HL-60/S4 treated with retinoic acid at 250 ng/mL for 4 days and 3 days (cell line): ENCODE measurements around the gene GPC1.
"Not testable (repeated sequence)": the region's sequence is repeated elsewhere in the genome, so short reads cannot be mapped to it uniquely, and the experiment has no call there.

ENCODE experiments used
- in situ Hi-C: fragments of 300-500 bp; cut with MboI; formaldehyde crosslinking; loops from 2 replicates; pipeline ENCODE4 v1.7.0; 2022; ENCODE audit warnings: low sequenced_read_pairs

Gene GPC1, protein sequence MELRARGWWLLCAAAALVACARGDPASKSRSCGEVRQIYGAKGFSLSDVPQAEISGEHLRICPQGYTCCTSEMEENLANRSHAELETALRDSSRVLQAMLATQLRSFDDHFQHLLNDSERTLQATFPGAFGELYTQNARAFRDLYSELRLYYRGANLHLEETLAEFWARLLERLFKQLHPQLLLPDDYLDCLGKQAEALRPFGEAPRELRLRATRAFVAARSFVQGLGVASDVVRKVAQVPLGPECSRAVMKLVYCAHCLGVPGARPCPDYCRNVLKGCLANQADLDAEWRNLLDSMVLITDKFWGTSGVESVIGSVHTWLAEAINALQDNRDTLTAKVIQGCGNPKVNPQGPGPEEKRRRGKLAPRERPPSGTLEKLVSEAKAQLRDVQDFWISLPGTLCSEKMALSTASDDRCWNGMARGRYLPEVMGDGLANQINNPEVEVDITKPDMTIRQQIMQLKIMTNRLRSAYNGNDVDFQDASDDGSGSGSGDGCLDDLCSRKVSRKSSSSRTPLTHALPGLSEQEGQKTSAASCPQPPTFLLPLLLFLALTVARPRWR

DNA sequence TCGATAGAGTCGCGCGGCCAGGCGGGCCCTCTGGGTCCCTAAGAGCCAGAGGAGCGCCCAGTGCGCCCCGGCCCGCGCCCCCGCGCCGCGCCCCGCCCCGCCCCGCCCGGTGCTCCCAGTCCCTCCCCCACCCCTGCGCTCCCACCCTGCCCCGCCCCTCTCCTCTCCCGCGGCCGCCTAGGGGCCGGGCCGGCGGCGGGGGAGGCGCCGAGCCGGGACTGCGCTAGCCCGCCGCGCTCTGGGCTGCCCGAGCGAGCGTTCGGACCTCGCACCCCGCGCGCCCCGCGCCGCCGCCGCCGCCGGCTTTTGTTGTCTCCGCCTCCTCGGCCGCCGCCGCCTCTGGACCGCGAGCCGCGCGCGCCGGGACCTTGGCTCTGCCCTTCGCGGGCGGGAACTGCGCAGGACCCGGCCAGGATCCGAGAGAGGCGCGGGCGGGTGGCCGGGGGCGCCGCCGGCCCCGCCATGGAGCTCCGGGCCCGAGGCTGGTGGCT lies at the start of gene GPC1:
GPC1 (plus strand) TSS at position 207 of the 491 bp plus-strand sequence; CDS start at position 463, 256 bp downstream.
- in situ Hi-C loops, result no loop called here

DNA sequence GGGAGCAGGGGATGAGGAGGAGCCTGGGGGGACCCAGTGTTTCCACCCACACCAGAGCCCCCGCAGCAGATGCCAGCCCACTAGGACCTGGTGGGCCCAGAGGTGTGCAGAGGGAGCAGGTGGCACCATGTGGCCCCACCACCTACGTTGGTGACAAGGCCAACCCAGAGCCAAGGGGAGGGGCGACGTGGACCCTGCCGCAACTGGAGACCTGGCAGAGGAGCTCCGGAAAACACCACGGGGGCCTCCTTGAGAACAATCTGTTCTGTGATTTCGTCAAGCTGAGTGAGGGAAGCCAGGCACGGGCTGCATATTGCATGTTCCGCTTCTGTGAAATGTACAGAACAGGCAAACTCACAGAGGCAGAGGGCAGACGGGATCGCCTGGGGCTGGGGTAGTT lies 49.1 kb upstream of the GPC1 start:
- in situ Hi-C loops, result no loop called here

DNA sequence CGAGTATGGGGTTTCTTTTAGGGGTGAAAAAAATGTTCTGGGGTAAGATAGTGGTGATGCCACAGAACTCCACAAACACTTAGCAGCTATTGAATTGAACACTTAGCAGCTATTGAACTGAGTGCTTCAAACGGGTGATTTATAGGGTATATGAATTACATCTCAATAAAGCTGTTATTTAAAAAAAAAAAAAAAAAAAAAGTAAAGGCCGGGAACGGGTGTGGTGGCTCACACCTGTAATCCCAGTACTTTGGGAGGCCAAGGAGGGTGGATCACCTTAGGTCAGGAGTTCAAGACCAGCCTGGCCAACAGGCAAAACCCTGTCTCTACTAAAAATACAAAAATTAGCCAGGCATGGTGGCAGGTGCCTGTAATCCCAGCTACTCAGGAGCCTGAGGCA lies 48.7 kb upstream of the GPC1 start:
- in situ Hi-C loops, result not testable (repeated sequence)

DNA sequence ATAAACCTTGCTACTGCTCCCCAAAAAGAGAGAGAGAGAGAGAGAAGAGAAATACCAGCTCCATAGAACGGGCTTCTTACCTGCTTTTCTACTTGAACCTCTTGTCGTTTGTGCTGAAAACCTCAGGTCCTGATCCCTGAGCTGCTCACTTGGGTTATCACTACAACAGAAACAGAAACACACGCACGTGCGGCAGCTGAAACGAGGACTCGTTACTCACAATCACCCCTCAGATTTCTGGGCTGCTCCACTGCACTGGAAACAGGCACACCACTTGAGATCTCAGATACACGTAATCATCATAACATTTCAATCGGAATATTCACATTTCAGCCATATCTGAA lies 48.2 kb upstream of the GPC1 start:
- in situ Hi-C loops, result no loop called here

DNA sequence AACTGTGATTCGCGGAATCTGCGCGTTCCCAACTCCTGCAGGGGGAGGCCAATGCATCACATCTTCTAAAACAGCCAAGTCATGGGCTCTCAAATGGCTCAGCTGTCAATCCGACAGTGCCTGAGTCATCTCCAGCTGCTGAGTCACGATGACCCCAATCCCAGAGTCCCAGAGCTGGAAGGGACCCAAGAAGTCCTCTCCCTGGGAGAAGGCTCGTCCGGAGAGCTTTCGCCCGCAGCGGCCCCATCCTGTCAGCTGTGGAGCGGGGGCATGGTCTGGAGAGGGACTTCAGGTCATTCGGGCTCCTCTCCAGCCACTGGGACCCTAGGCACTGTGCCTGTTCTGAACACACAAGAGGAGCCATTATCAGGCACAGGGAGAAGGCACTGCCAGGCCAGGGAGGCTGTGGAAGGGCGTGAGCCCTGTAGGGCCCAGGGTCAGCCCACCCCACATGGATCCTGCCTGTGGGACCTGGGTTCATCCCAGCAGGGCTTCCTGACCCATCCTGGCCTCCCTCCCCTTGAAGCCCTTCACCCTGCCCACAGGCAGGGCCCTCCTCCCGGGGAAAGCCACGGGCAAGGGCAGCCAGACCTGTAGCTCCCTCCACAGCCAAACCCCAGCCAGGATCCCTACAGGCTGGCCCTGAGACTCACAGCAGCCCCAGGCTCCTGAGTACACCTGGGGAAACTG lies 47.6 kb upstream of the GPC1 start:
- in situ Hi-C loops, result no loop called here

DNA sequence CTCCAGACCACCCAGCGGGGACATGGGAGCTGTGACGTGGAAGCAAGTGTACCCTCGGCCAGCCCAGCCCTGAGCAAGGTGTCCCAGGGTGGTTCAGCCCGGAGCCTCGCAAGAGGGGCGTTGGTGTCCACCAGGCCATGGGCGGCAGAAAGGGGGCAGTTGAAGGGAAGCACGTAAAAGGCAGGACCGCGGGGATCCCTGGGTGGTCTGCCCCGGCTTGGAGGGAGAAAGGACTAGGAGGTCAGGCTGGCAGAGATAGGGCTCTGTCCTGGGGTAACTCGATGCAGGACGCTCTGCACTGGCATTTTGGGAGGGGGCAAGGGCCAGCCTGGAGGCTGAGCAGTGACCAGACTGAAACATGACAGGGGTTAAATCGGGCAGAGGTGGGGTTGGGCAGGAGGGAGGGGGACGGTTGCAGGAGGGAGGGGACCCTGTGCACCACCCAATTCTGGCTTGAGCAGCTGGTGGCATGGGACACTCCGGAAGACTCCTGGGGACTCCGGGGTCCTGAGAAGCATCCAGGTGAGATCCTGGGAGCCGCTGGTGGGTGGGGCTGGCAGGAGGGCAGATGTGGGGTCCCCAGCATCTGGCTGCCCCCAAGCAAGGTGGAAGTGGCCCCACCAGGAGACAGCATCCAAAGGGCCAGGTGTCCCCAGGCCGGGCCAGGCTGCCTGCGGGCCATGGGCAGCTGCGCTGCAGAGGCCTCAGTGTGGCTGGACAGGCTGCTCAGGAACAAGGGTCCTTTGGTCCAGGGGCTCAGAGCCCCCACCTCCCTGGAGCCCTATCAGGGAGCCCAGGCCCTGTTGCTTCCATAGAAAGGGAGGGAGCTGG lies 46.8 kb upstream of the GPC1 start:
- in situ Hi-C loops, result no loop called here

DNA sequence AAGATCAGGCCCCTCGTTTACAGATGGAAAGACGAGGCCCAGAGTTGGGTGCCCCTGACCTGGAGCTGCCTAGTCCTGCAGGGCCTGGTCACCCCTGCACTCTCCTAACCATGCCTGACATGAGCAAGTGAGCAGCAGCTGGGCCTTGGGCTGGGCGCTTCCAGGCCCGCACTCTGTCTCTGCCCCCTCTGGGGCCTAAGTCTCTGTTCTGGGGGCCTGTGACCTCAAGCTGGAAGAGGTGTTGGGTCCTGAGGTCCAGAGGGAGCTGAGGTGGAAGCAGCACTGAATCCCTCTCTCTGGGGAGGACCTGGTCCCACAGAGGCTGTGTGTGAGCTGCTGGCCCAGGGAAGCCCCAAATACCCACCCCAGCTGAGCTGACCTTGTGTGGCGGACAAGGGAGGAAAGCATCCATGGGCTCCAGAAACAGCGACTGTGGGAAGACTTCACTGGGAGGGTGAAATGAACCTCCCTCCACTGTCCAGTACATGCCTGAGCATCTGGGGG lies 46.1 kb upstream of the GPC1 start:
- in situ Hi-C loops, result no loop called here

DNA sequence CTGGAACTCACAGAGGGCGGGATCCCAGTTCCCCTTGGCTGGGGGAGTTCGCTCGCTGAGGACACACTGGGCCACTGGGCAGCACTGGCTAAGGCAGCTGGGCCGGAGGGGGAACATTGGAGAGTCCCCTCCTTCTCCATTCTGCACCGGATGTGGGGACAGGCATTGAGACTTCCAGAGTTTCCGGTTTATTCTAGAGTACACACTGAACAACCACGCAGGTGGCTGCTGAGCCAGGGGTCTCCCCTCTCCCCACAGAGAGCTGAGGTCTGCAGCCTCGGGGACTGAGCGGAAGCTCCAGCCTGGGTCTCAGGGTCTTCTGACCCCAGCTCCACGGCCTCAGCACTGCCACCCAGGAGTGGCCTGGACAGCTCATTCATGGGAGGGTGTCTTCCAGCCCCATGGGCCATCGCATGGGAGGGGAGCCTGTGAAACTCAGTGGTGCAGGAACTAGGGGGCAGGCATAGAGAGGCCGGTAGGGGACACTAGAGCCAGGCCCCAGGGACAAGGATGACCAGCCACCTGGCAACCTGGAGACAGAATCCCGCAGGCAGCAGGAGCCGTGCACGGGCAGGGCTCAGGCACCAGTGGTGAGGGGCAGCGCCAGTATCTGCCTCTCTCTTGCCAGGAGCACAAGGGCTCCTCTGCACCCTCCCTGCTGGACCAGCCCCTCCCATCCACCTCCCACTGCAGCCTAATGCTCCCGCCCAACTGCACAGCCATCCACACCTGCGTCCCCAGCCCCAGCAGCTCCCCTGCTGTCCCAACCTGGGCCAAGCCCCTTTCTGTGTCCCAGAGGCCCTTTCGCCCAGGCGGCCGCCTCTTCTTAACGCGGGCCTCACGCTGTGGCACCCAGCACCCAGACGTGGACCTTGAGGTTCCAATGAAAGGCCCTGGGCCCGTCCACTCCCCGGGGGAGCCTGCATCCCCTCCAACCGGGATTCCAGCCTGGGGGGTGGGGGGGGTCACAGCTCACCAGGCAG lies 45.1 kb upstream of the GPC1 start:
- in situ Hi-C loops, result no loop called here

DNA sequence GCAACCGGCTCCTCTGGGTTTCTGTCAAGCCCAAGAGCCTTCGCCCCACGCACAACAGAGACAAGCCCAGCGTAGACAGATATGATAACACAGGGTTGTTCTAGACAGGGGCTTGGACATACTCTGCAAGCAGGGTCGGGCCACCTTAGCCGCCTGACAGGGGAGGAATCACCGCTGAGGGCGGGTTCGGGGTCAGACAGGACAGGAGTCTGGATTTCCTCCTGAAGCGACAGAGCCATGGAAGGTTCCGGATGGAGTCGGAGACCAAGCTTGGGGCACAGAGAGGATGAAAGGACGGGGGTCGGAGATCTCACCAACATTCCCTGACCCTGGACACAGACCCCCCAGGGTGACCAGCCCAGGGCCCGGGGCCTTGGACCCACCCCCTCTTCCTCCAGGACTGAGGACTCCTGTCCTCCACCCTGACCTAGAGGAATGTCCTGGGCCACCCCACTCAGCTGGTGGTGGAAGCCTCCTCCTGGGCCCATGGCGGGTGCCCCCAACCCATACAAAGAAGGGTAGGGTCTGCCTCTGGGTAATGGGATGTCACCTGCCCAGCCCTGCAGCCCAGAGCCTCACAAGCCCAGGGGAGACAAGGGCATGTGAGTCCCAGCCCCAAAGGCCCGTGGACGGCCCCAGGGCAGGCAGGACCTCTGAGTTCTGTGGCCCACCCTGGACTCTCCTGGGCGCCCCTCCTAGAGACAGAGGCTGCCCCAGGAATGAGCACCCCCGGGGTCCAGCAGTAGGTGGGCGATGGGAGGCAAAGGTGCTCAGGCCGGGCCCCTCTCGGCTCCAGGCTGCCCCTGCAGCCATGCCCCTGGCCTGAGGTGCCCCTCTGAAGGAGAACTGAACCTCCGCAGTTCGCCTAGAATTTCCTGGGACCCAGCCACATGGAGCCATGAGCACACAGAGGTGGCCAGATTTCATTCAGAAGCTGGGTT lies 44.1 kb upstream of the GPC1 start:
- in situ Hi-C loops, result no loop called here

DNA sequence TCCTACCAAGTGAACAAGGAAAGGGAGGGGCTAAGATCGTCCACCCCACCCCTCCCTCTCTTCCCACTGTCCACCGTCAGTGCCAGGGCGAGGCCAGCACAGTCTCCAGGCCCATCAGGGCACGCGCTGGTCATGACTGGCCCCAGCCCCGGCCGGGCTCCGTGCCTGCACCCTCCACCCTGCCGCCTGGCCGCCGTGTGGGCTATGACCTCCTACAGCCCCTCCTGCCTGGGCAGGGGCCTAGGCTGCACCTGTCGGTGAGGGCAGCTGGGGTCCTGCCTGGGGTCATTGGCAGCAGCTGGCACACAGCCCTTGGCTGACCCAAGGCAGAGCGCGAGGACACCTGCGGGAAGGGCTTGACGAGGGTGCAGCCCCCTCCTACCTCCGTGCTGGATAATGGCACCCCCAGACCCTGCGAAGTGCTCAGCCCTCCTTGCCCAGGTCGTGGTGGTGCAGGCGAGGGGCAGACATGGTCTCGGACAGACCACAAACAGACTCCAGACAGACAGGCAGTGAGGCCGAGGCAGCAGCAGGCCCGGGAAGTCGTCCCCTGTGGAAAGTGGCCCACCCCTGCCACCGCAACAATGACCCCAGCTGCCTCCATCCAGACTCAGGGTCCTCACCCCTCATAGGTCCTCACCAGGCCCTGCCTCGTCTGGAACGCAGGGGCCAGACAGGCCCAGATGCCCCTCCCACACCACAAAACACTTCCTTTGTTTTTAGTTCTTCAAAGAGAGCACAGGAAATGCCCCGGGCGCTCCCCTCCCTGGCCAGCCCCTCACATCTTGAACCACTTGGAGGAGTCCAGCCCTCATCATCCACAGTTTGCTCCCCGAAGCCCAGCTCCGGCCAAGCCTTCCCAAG lies 43.1 kb upstream of the GPC1 start:
- in situ Hi-C loops, result no loop called here

DNA sequence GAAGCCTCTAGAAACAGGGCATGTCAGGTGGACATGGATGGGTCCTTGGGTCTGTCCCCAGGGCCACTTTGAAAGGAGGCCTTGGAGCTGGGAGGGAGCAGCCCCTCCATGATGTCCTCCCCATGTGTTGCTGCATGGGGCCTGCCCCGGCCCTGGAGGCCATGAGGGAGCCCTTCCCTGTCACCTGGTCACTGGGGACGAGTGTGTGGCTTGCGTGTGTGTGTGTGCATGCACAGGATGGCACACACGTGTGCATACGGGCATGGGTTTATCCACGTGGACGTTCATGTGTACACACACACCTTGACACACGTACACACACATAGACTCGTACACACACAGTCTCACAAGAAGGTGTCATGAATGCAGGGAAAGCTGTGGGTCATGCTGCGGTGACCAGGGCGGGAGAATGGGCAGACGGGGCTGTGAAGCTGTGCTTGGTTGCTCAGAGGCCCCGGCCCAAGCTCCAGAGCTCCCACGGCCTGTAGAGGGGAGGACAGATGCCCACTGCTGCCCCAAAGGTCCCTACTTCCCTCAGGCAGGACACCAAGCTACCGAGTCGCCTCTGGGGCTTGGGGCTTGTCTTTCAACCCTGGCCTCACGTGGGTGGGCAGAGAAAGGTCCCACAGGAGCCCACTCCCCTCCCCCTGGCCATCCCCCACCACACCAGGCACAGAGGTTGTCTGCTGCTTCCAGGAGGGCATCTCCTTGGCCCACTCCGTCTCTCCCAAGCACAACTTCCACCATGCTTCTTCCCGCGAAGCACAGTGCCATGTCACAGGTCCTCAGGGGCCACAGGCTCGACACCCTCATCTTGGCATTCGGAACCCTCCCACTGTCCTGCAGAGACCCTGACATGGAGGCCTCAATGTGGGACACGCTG lies 42.3 kb upstream of the GPC1 start:
- in situ Hi-C loops, result no loop called here

DNA sequence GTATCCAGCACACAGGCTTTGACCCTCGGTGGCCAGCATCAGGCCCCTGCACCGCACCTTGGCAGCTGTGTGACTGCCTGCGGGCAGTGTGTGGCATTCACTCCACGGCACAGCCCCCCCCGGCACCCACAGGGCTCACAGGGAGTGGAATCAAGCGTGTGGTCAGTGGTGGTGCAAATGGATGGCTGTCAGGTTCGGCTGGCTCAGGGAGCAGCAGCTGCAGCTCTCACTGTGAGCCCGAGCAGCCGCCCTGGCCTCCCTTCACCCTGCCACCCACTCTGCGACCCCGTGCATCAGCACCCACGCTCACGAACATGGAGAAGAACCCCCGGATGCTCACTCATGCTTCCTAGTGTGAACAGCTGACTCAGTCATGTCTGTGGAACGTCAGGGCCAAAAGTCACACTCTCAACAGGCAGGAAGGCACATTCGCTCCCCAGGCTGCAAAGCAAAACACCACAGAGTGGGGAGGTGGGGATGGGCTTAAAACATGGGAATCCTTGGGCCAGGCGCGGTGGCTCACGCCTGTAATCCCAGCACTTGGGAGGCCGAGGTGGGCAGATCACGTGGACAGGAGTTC lies 41.5 kb upstream of the GPC1 start:
- in situ Hi-C loops, result no loop called here

DNA sequence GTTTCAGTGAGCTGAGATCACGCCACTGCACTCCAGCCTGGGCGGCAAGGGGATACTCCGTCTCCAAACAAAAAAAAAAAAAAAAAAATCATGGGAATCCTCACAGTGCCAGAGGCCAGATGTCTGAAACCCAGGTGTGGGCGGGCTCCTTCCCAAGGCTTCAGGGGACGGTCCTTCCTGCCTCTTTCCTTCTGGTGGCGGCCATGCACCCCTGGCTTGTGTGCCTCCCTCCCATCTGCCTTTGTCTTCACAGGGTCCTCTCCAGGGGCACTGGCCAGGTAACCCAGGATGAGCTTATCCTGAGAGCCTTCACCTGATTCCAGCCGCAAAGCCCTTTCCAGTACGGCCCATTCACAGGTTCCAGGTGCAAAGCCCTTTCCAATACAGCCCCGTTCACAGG lies 40.9 kb upstream of the GPC1 start:
- in situ Hi-C loops, result no loop called here

DNA sequence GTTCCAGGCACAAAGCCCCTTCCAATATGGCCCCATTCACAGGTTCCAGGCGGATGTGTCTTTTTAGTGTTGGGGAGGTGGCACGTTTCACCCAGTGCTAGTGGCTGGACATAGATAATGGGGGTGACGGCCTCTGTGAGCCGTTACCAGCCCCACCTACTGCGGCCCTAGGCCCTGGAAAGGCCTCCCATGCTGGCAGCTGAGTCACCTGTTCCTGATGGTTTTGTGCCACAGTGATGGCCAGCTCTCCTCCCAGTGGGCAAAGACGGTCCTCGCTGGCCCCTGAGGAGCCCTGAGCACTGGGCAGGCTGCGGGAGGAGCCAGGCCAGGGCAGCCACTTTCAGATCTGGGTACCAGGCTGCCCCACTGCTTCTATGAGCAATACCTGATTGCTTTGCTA lies 40.0 kb upstream of the GPC1 start:
- in situ Hi-C loops, result no loop called here

DNA sequence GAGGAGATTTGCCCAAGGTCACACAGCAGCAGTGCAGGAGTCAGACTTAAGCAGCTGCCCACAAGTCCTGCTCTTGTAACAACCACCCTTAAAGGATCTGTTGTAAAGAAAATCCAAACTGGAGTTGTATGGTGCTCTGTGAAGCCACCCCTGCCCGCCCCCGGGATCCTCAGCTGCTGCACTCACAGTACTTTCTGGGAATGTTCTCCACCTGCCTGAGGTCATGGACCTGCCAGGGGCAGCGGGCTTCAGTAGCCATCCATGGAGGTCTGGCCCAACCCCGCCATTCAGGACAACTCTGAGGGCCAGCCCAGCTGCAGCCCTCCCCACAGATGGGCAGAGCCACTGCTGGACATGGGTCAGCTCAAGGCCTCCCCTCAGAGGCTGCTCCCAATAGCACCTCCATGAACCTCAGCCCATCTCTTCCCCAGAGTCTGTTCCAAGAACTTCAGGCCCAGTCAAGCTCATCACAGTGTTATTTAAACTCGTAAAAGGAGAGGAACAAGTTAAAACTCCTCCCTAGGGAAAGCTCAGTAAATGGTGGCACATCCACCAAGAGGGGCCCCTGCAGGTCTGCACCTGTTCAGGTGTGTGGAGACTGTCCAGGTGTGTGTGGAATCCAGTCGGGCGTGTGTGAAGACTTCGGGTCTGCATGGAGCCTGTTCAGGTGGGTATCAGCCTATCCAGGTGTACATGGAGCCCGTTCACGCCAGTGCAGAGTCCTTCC lies 39.4 kb upstream of the GPC1 start:
- in situ Hi-C loops, result no loop called here
